DOHH2 (cell line): ENCODE data around the gene STK17A.

Source experiments
- H3F3A ChIP-seq: fragments of 200-600 bp; sonication (generic), shearing (Covaris generic); 2 replicates; pipeline ENCODE4 v1.6.0; 2016; ENCODE audit warnings: antibody characterized with exemption, mild to moderate bottlenecking; ENCODE audit not compliant: control insufficient read depth, insufficient read depth
- H3K27ac ChIP-seq: fragments of 200-600 bp; sonication (generic); 2 replicates; pipeline ENCODE4 v1.5.1; 2014; ENCODE audit warnings: low read depth, mild to moderate bottlenecking, low read length, moderate library complexity
- H3K27me3 ChIP-seq: fragments of 200-600 bp; sonication (generic); 2 replicates; pipeline ENCODE4 v1.6.1; 2014; ENCODE audit warnings: mild to moderate bottlenecking, low read length, mixed read lengths; ENCODE audit not compliant: control insufficient read depth
- H3K36me3 ChIP-seq: fragments of 200-600 bp; sonication (generic); 2 replicates; pipeline ENCODE4 v1.6.1; 2014; ENCODE audit warnings: mild to moderate bottlenecking, low read length, moderate library complexity, mixed read lengths; ENCODE audit not compliant: control insufficient read depth
- H3K4me1 ChIP-seq: fragments of 200-600 bp; sonication (generic); 2 replicates; pipeline ENCODE4 v1.6.1; 2014; ENCODE audit warnings: mild to moderate bottlenecking, low read length, mixed read lengths; ENCODE audit not compliant: control insufficient read depth
- H3K4me2 ChIP-seq: fragments of 200-600 bp; sonication (generic); 2 replicates; pipeline ENCODE4 v1.6.0; 2014; ENCODE audit warnings: mild to moderate bottlenecking, low read length, moderate library complexity
- H3K4me3 ChIP-seq: fragments of 200-600 bp; sonication (generic); 2 replicates; pipeline ENCODE4 v1.5.1; 2014; ENCODE audit warnings: mild to moderate bottlenecking, low read length, mixed read lengths
- H3K79me2 ChIP-seq: fragments of 200-600 bp; sonication (generic); 2 replicates; pipeline ENCODE4 v1.6.1; 2014; ENCODE audit warnings: mild to moderate bottlenecking, low read length, mixed read lengths; ENCODE audit not compliant: control insufficient read depth
- H3K9me2 ChIP-seq: fragments of 200-600 bp; sonication (generic); replicated peaks from 2 replicates; pipeline ENCODE4 v1.6.1; 2014; ENCODE audit warnings: mild to moderate bottlenecking, low read length, mixed read lengths; ENCODE audit not compliant: control insufficient read depth
- H3K9me3 ChIP-seq: fragments of 200-600 bp; sonication (generic); 2 replicates; pipeline ENCODE4 v1.6.1; 2014; ENCODE audit warnings: antibody characterized with exemption, low read length, mixed read lengths; ENCODE audit not compliant: control insufficient read depth, insufficient read depth
- H4K20me1 ChIP-seq: fragments of 200-600 bp; sonication (generic); 2 replicates; pipeline ENCODE4 v1.6.0; 2014; ENCODE audit warnings: low read depth, mild to moderate bottlenecking, antibody characterized with exemption, low read length, moderate library complexity; ENCODE audit not compliant: control insufficient read depth, insufficient read depth
- EZH2phosphoT487 ChIP-seq: fragments of 200-600 bp; sonication (generic); IDR thresholded peaks from 2 replicates; pipeline ENCODE4 v1.6.1; 2017; ENCODE audit warnings: borderline replicate concordance, mild to moderate bottlenecking, antibody characterized with exemption, low read length, moderate library complexity, mixed read lengths
- TF ChIP-seq, protein P1 (sequence below): fragments of 200-600 bp; sonication (generic); IDR thresholded peaks from one replicate; pipeline ENCODE4 v1.5.1; 2014; ENCODE audit warnings: antibody characterized with exemption, mild to moderate bottlenecking, low read depth, low read length; ENCODE audit not compliant: poor library complexity, severe bottlenecking

The STK17A gene

DNA sequence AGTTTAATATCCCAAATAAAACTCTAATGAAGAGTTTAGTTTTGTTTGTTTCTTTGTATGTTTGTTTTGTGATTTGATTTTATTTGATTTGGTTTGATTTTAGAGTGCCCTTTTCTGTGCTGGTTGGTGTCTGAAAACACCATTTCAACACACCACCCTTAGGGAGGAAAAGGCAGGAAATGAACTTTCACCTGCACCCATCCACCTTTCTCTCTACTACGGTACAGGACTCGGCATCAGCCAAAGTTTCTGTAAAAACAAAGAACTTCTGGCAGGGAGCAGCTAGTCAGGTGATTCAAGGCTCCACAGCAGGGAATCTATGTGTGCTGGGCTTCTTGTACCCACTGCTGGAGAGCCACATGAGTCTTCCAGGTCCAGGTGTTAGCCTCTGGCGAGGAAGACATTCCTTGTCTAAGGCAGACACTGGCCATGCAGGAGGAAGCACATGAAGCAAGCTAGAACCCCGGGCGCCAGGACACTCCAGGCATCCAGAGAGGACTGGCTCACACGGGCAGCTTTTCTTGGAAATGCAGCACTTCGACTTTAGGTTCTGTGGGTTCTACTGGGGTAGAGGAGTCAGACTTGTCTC lies 22.1 kb upstream of the STK17A start:
- H3K79me2 ChIP-seq, result no peaks in the 10 kb centered on the region
- H4K20me1 ChIP-seq, result no peaks in the 10 kb centered on the region
- peaks cover 41% of the 10 kb centered on the region for H3K27me3 ChIP-seq
- H3F3A ChIP-seq, result no peaks in the 10 kb centered on the region
- H3K27ac ChIP-seq, result no peak overlapping the region
- H3K4me3 ChIP-seq, result no peak overlapping the region
- H3K9me3 ChIP-seq, result no peaks in the 10 kb centered on the region
- TF ChIP-seq, protein P1, sequence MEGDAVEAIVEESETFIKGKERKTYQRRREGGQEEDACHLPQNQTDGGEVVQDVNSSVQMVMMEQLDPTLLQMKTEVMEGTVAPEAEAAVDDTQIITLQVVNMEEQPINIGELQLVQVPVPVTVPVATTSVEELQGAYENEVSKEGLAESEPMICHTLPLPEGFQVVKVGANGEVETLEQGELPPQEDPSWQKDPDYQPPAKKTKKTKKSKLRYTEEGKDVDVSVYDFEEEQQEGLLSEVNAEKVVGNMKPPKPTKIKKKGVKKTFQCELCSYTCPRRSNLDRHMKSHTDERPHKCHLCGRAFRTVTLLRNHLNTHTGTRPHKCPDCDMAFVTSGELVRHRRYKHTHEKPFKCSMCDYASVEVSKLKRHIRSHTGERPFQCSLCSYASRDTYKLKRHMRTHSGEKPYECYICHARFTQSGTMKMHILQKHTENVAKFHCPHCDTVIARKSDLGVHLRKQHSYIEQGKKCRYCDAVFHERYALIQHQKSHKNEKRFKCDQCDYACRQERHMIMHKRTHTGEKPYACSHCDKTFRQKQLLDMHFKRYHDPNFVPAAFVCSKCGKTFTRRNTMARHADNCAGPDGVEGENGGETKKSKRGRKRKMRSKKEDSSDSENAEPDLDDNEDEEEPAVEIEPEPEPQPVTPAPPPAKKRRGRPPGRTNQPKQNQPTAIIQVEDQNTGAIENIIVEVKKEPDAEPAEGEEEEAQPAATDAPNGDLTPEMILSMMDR, result no peak
- H3K36me3 ChIP-seq, result no peaks in the 10 kb centered on the region
- H3K4me2 ChIP-seq, result no peak overlapping the region
- H3K4me1 ChIP-seq, result no peaks in the 10 kb centered on the region
- H3K9me2 ChIP-seq, result no peaks in the 10 kb centered on the region

DNA sequence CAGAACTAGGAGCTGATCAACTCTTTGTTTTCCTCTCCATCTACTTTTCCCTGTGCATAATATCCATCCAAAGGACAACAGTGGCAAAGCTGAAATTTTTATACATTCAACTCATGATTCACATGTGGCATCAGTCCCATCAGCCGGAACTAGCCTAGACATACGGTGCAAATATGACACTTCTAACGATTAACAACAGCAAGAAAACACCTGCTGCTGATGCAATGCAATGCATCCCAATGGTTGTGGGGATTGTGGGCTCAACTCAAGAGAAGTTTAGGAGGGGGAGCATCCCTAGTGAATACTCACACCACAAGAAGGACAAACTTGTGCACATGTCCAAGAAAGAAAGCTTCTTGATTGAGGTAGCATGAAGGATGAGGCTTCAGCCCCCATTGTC lies 20.5 kb upstream of the STK17A start:
- Histone ChIP-seq H3K4me1 (no peaks in the 10 kb centered on the region), H3K79me2 (no peaks in the 10 kb centered on the region), H3K27me3 (peaks cover 37% of the 10 kb centered on the region), H3K4me3 (no peak overlapping the region), H3K27ac (no peak overlapping the region), H3K36me3 (no peaks in the 10 kb centered on the region), H3K4me2 (no peak overlapping the region), H3F3A (no peaks in the 10 kb centered on the region), H4K20me1 (no peaks in the 10 kb centered on the region), H3K9me2 (no peaks in the 10 kb centered on the region), H3K9me3 (no peaks in the 10 kb centered on the region)
- no peak for TF ChIP-seq EZH2phosphoT487
- TF ChIP-seq, protein P1, result no peak

DNA sequence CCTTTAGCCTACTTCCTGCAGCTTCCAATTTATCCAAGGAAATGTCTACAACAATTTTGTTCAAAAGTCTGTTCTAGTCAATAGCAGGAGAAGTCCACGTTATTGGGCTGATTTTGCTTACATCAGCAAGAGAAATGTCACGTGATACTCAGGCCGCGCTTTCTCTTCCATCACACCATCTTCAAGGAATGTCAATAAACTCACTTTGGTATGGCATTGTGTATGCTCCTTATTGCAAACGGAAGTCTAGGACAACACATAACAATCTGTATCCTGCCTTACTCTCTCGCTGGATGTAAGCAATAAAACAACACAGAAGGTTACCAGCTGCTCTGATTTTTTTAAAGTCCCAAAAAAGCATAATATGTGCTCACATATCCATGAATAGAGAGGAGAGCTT lies 17.1 kb upstream of the STK17A start:
- no peak overlapping the region for H3K27ac ChIP-seq
- H3K4me3 ChIP-seq, result no peak overlapping the region
- peaks cover 34% of the 10 kb centered on the region for H3K27me3 ChIP-seq
- no peaks in the 10 kb centered on the region for H3F3A ChIP-seq
- no peaks in the 10 kb centered on the region for H3K9me3 ChIP-seq
- TF ChIP-seq, protein P1, result no peak
- no peak for TF ChIP-seq EZH2phosphoT487
- H3K9me2 ChIP-seq, result no peaks in the 10 kb centered on the region
- no peaks in the 10 kb centered on the region for H3K79me2 ChIP-seq
- no peaks in the 10 kb centered on the region for H3K36me3 ChIP-seq
- H3K4me1 ChIP-seq, result no peaks in the 10 kb centered on the region
- no peaks in the 10 kb centered on the region for H4K20me1 ChIP-seq
- H3K4me2 ChIP-seq, result no peak overlapping the region
